GM12872 (cell line): ENCODE measurements around the gene SULT2B1.

ENCODE experiments used
- CTCF ChIP-seq: IDR thresholded peaks from 3 replicates; pipeline ENCODE4 v1.5.1; 2011; ENCODE audit warnings: low read depth, mild to moderate bottlenecking, low read length, moderate library complexity; ENCODE audit not compliant: insufficient read depth

SULT2B1 gene

GRCh38 chr19:48551437-48552302 is at the start of gene SULT2B1:
SULT2B1 (plus strand) TSS chr19:48552172; CDS start chr19:48552253, 81 bp downstream.
- no peak for TF ChIP-seq CTCF

DNA sequence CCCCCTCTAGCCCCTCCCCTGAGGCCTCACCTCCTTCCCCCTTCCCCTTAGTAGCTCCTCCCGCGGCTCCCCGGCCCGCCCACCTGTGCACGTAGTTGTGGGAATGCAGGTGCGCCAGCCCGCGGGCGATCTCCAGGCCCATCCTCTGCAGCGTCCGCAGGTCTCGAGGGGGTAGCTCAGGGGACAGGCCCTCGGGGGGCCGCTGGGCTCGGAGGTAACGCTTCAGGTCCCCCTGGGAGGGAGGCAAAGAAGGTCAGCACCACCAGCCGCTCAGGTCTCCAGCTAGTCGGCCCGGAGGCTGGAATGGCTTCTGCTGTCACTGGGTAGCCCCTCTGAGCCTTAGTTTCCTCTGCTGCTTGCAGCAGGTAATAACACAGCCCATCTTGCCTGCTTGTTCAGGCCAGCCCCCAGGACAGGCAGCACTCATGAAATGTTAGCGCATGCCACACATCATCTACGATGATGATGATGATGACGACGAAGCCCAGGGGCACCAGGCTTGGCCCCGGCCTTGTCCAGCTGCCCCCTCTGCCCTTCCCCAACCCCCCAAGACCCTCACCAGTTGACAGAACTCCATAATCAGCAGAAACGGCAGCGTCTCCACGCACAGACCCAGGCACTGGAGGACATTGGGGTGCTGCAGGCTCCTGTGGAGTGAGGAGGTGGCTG is 49.5 kb upstream of the SULT2B1 start:
- no peak for TF ChIP-seq CTCF

- TF ChIP-seq CTCF = peak; percentile 58; the same call in 2 of the 3 replicates
Measured at GRCh38 chr19:48506138-48506733, 45.7 kb upstream of the SULT2B1 start.

- TF ChIP-seq CTCF = no peak
Measured at GRCh38 chr19:48507911-48508439, 44.0 kb upstream of the SULT2B1 start.

- no peak for TF ChIP-seq CTCF
Measured at GRCh38 chr19:48508729-48509411, 43.1 kb upstream of the SULT2B1 start.

DNA sequence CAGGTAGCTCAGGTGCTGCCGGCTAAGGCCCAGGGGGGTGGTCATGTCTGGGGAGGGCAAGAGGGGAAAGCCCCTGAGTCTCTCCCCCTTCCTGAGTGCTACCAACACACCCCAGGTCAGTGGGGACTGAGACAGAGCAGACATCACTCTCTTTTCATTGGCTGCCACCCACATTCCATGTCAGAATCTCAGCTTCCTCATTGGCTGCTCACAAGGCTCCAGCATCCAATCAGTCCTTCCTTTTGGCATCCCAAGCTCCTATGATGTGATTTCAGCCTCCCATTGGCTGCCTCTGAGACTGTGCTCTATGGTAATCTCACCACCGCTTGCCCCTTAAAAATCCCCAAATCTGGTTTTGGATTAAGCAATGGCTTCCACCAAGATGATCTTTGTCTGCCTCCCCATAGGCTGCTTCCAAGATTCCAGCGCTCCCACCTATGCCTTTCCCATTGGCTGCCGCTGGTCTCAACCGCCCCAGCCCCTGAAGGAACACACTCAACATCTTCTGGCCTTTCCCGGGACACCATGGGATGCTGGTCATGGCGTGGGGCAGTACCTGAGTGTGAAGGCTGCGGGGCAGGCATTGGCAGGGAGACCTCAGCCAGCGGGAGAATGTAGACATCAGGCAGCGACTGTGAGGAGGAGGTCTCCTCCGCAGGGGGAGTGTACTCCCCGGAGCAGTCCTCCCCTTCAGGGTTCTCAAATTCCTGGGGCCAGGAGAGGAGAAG is 42.3 kb upstream of the SULT2B1 start:
- TF ChIP-seq CTCF = no peak
